LNCaP clone FGC (cell line): Measurements from ENCODE around the gene PPM1F.
A peak's percentile ranks its signal among the peaks of the same experiment; 100 is the strongest.

Experiments used
- DNase-seq: peaks from one replicate; pipeline ENCODE4 v3.0.0-alpha.2; 2011; ENCODE audit warnings: low read depth
- H3K4me3 ChIP-seq: 2 replicates; pipeline ENCODE4 v1.5.1; 2011; ENCODE audit warnings: mild to moderate bottlenecking, low read depth, low read length, control low read depth
- CTCF ChIP-seq: IDR thresholded peaks from 2 replicates; pipeline ENCODE4 v1.5.1; 2012; ENCODE audit warnings: mild to moderate bottlenecking; ENCODE audit not compliant: control insufficient read depth, insufficient read depth; ENCODE audit errors: extremely low read depth

PPM1F gene

GRCh38 chr22:21977814-21978213, 25.2 kb upstream of the PPM1F start:
- H3K4me3 ChIP-seq: no peak overlapping the region
- TF ChIP-seq CTCF: no peak
- DNase-seq: no peak

GRCh38 chr22:21975854-21976345, 23.3 kb upstream of the PPM1F start:
- TF ChIP-seq CTCF: no peak
- DNase-seq: no peak
- no peak overlapping the region for H3K4me3 ChIP-seq

GRCh38 chr22:21975273-21975672, 22.6 kb upstream of the PPM1F start:
- no peak for DNase-seq
- TF ChIP-seq CTCF: no peak

GRCh38 chr22:21974058-21974649, 21.5 kb upstream of the PPM1F start:
- no peak for DNase-seq
- TF ChIP-seq CTCF: no peak
- H3K4me3 ChIP-seq: no peak overlapping the region

More at GRCh38 chr22:21975273-21975672, 22.6 kb upstream of the PPM1F start:
- H3K4me3 ChIP-seq: no peak overlapping the region

DNA sequence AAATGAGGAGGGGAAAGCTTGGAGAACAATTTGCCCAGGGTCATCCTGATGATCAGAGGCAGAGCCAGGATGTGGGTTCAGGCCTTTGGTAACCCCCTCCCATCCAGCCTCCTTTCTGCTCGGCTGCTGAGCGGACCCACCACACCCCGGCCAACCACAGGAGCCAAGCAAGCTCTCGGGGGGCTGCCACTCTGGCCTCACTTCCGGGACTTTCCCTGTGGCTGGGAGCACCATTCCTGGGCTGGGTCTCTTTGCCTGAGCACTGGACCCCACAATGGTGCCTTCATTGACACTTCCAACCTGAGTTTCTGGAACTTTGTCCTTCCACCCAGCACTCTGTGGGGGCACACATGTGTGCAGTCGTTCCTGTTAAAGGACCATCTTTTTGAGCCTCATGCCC, 20.2 kb upstream of the PPM1F start:
- no peak overlapping the region for H3K4me3 ChIP-seq
- no peak for DNase-seq
- TF ChIP-seq CTCF: no peak

- no peak for DNase-seq
- peak; percentile 71 for TF ChIP-seq CTCF
- no peak overlapping the region for H3K4me3 ChIP-seq
Observed at GRCh38 chr22:21972293-21972779, 19.7 kb upstream of the PPM1F start.

GRCh38 chr22:21971858-21972275, 19.2 kb upstream of the PPM1F start:
- DNase-seq: no peak
- H3K4me3 ChIP-seq: no peak overlapping the region
- no peak for TF ChIP-seq CTCF
